ENCODE results near the gene SCO2. TPM values are rescaled to one million over a fixed set of nuclear protein-coding genes. Genes with fewer than 3 reads are reported as not detected.
"Not testable (repeated sequence)": the region's sequence is repeated elsewhere in the genome, so short reads cannot be mapped to it uniquely, and the experiment has no call there.

SCO2 gene
- total RNA-seq, 2 donors from 2014 or later = 3.5 to 4.5 TPM

- Histone ChIP-seq H3K36me3 (no peaks in the 10 kb centered on the region), H3K4me3 (no peak overlapping the region), H3K27me3 (replicated peaks; ENCODE audit: insufficient read depth) (peaks cover 5% of the 10 kb centered on the region), H3K9me3 (no peaks in the 10 kb centered on the region), H3K27ac (no peak overlapping the region), H3K4me1 (ENCODE audit: control insufficient read depth in 1 of 2, low read depth in 2 of 2) (peaks cover 18 to 25% of the 10 kb centered on the region in 2 donors)
- DNase-seq (ENCODE audit: low spot score) = no peak
- no peak for ATAC-seq (ENCODE audit: insufficient number of reproducible peaks, low FRiP score, low read depth)
- TF ChIP-seq, protein P1, sequence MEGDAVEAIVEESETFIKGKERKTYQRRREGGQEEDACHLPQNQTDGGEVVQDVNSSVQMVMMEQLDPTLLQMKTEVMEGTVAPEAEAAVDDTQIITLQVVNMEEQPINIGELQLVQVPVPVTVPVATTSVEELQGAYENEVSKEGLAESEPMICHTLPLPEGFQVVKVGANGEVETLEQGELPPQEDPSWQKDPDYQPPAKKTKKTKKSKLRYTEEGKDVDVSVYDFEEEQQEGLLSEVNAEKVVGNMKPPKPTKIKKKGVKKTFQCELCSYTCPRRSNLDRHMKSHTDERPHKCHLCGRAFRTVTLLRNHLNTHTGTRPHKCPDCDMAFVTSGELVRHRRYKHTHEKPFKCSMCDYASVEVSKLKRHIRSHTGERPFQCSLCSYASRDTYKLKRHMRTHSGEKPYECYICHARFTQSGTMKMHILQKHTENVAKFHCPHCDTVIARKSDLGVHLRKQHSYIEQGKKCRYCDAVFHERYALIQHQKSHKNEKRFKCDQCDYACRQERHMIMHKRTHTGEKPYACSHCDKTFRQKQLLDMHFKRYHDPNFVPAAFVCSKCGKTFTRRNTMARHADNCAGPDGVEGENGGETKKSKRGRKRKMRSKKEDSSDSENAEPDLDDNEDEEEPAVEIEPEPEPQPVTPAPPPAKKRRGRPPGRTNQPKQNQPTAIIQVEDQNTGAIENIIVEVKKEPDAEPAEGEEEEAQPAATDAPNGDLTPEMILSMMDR (IDR thresholded peaks at IDR 0.05) = no peak
Observed at GRCh38 chr22:50535113-50535512, 9.7 kb upstream of the SCO2 start.

DNA sequence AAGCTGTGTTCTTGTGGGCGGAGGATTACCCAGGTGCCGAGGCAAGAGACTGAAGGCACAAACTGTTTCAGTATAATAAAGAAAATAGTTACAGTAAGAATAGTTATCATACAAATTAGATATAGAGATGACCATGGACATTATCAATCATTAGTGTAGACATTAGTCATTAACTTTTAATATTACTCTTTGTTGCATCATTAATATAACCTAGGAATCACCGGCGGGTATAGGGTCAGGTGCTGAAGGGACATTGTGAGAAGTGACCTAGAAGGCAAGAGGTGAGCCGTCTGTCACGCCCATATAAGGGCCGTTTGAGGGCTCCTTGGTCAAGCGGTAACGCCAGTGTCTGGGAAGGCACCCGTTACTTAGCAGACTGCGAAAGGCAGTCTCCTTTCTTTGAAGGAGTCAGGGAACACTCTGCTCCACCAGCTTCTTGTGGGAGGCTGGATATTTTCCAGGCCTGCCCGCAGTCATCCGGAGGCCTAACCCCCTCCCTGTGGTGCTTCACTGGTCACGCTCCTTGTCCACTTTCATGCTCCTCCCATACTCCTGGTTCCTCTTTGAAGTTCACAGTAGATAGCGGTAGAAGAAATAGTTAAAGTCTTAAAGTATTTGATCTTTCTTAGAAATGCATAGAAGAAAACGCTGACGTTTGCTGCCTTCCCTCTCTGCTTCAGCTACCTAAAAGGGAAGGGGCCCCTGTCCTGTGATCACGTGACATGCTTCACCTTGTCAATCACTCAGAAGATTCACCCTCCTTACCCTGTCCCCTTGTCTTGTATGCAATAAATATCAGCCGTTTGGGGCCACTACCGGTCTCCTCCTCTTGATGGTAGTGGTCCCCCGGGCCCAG is 8.7 kb upstream of the SCO2 start:
- not testable (repeated sequence) for H3K9me3 ChIP-seq; H3K27ac ChIP-seq; DNase-seq (ENCODE audit: low spot score); ATAC-seq (ENCODE audit: insufficient number of reproducible peaks, low FRiP score, low read depth); H3K27me3 ChIP-seq (replicated peaks; ENCODE audit: insufficient read depth); H3K4me3 ChIP-seq; H3K36me3 ChIP-seq
- H3K4me1 ChIP-seq (ENCODE audit: control insufficient read depth in 1 of 2, low read depth in 2 of 2) = peaks cover 16 to 35% of the 10 kb centered on the region in 2 donors

DNA sequence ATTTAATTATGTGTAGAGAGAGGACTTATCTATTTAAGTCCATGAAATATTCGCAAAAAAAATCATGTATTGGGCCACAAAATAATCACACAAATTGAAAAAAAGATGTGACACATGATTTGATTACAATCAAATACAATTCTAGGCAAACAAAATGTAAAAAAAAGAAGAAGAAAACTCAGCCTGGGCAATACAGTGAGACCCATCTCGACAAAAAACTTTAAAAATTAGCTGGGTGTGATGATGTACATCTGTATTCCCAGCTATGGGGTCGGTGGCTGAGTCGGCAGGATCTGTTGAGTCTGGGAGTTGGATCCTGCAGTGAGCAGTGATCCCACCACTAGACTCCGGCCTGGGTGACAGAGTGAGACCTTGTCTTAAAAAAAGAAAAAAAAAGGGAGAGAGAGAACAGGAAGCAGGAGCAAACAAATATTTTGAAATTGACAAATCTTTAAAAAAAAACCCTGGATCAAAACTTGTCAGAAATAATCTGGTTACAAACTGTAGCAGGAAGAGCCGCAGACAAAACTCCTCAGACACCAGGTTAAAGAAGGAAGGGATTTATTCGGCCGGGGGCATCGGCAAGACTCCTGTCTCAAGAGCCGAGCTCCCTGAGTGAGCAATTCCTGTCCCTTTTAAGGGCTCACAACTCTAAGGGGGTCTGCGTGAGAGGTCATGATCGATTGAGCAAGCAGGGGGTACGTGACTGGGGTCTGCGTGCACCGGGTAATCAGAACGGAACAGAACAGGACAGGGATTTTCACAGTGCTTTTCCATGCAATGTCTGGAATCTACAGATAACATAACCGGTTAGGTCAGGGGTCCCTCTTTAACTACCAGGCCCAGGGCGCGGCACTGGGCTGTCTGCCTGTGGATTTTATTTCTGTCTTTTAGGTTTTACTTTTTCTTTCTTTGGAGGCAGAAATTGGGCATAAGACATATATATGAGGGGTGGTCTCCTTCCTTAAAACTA is 7.7 kb upstream of the SCO2 start:
- peaks cover 5% of the 10 kb centered on the region for H3K27me3 ChIP-seq (replicated peaks; ENCODE audit: insufficient read depth)
- no peak for DNase-seq (ENCODE audit: low spot score)
- peak overlapping the region; percentile 78 for H3K4me3 ChIP-seq

GRCh38 chr22:50531962-50532674 is 6.7 kb upstream of the SCO2 start:
- peaks cover 5% of the 10 kb centered on the region for H3K27me3 ChIP-seq (replicated peaks; ENCODE audit: insufficient read depth)
- ATAC-seq (ENCODE audit: insufficient number of reproducible peaks, low FRiP score, low read depth) (no peak), DNase-seq (ENCODE audit: low spot score) (no peak)
- no peaks in the 10 kb centered on the region for H3K9me3 ChIP-seq
- peak overlapping the region; percentile 72 to 83 for H3K27ac ChIP-seq
- TF ChIP-seq, protein P1 (IDR thresholded peaks at IDR 0.05) = no peak
- peak overlapping the region; percentile 78 for H3K4me3 ChIP-seq
- H3K36me3 ChIP-seq = no peaks in the 10 kb centered on the region
- H3K4me1 ChIP-seq (ENCODE audit: control insufficient read depth in 1 of 2, low read depth in 2 of 2) = peaks cover 15 to 36% of the 10 kb centered on the region in 2 donors

More for the DNA sequence above, 7.7 kb upstream of the SCO2 start:
- TF ChIP-seq, protein P1 (IDR thresholded peaks at IDR 0.05) = no peak
- ATAC-seq (ENCODE audit: insufficient number of reproducible peaks, low FRiP score, low read depth) = no peak
- H3K4me1 ChIP-seq (ENCODE audit: control insufficient read depth in 1 of 2, low read depth in 2 of 2) = peaks cover 15 to 36% of the 10 kb centered on the region in 2 donors
- H3K36me3 ChIP-seq = no peaks in the 10 kb centered on the region
- H3K27ac ChIP-seq = peak overlapping the region; percentile 72 to 83
- H3K9me3 ChIP-seq = no peaks in the 10 kb centered on the region

DNA sequence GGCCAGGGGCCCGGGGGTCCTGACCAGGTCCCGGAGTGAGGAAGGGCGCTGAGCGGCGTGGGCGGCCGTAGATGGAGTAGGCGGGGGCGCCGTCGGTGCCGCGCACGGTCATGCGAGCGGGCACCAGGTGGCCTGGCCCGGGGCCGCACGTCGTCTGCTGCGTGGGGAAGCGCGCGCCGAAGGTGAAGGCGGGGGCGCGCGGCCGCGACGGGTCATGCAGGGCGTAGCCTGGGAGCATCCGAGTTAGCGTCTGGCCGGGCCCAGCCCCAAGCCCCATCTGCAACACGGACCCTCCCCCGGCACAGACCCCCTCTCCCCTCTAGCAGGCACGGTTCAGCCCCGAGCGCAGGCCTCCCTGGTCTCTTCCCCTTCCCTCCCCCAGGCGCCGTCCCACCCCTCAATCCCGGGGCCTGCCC is 6.2 kb upstream of the SCO2 start:
- Histone ChIP-seq H3K36me3 (no peaks in the 10 kb centered on the region), H3K4me1 (ENCODE audit: control insufficient read depth in 1 of 2, low read depth in 2 of 2) (peaks cover 20 to 41% of the 10 kb centered on the region in 2 donors), H3K27ac (peak overlapping the region; percentile 72 to 83), H3K9me3 (no peaks in the 10 kb centered on the region), H3K4me3 (peak overlapping the region; percentile 78), H3K27me3 (replicated peaks; ENCODE audit: insufficient read depth) (peaks cover 5% of the 10 kb centered on the region)
- TF ChIP-seq, protein P1 (IDR thresholded peaks at IDR 0.05) = no peak
- DNase-seq (ENCODE audit: low spot score) = no peak
- ATAC-seq (ENCODE audit: insufficient number of reproducible peaks, low FRiP score, low read depth) = no peak
